ENCODE data around the gene CREB3L4.

The CREB3L4 gene

DNA sequence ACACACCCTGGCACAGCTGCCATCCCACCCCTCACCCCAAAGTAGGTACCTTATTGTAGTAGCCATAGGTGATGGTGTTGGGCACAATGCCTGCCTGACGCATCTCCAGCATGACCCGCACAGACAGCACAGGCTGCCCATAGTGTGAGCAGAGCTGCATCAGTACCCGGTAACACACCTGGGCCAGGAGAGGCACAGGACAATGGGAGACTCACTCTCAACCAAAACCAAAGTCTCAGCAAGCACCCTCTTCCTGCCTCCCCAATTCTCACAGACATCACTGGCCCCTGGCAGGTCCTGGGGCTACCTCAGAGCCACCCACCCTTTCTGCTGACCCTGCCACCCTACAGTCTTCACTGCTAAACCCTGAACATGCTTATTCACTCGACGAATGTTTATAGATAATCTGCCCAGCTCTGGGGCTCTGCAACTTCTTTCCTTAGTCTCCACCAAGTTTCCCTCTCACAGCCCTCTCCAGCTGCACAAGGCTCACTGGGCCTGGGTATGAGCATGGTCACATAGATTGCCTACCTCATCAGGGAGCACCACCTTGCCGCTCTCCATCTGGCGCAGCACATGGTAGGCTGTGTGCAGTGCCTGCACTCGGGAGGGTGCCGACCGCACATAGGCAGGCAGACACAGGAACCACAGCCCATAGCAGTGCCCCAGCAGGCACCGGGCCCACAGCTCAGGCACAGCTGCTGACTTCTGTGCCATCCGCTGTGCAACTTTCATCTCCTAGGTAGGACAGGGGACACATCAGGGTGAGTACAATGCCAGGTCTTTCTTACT is 31.5 kb upstream of the CREB3L4 start:
- peaks cover 83% of the 10 kb centered on the region for H3K36me3 ChIP-seq (ENCODE audit: control insufficient read depth, low read length)
- H3K27me3 ChIP-seq (ENCODE audit: control insufficient read depth, low read length) = no peaks in the 10 kb centered on the region
- H3K4me2 ChIP-seq (ENCODE audit: low read length) = no peak overlapping the region
- no peaks in the 10 kb centered on the region for H3K9me3 ChIP-seq (ENCODE audit: control insufficient read depth, insufficient read depth, low read length)
- no peaks in the 10 kb centered on the region; the same call in 1 of the 2 replicates for H3K79me2 ChIP-seq (ENCODE audit: control insufficient read depth, low read length)
- H4K20me1 ChIP-seq (ENCODE audit: control insufficient read depth, insufficient read depth, low read depth, low read length) = no peaks in the 10 kb centered on the region
- H3K9me2 ChIP-seq (replicated peaks; ENCODE audit: control insufficient read depth, low read length) = no peaks in the 10 kb centered on the region
- TF ChIP-seq CTCF (IDR thresholded peaks at IDR 0.05; ENCODE audit: low read depth, low read length, poor library complexity, severe bottlenecking) = no peak
- no peak for TF ChIP-seq EZH2phosphoT487 (IDR thresholded peaks at IDR 0.05; ENCODE audit: borderline replicate concordance, low read length)
- H3K27ac ChIP-seq (ENCODE audit: low read depth, low read length) = no peak overlapping the region
- H3K4me3 ChIP-seq (ENCODE audit: low read length) = no peak overlapping the region
- no peaks in the 10 kb centered on the region for H3K4me1 ChIP-seq (ENCODE audit: control insufficient read depth, low read length)
- H3F3A ChIP-seq (ENCODE audit: control insufficient read depth, insufficient read depth) = no peaks in the 10 kb centered on the region

DNA sequence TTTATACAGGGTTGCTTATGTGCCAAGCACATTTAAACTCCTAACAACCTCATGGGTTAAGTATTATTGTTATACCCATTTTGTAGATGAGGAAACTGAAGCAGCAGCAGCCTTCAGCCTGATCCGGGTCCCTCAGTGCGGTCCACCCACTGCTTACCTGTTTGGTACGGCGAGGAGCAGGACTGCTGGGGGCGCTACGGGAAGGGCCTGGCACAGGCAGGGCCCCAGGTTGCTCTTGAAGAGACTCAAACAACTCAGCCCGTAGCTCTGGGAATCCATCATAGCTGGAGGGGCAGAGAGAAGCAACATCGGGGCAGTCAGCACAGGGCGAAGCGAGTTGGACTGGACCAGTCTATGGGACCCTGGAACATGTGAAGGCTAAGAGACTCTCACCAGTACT is 30.4 kb upstream of the CREB3L4 start:
- Histone ChIP-seq H3K27me3 (ENCODE audit: control insufficient read depth, low read length) (no peaks in the 10 kb centered on the region), H3K9me2 (replicated peaks; ENCODE audit: control insufficient read depth, low read length) (no peaks in the 10 kb centered on the region), H4K20me1 (ENCODE audit: control insufficient read depth, insufficient read depth, low read depth, low read length) (no peaks in the 10 kb centered on the region), H3K4me2 (ENCODE audit: low read length) (no peak overlapping the region), H3K9me3 (ENCODE audit: control insufficient read depth, insufficient read depth, low read length) (no peaks in the 10 kb centered on the region), H3K36me3 (ENCODE audit: control insufficient read depth, low read length) (peaks cover 89% of the 10 kb centered on the region), H3K27ac (ENCODE audit: low read depth, low read length) (no peak overlapping the region), H3K4me3 (ENCODE audit: low read length) (no peak overlapping the region), H3K4me1 (ENCODE audit: control insufficient read depth, low read length) (no peaks in the 10 kb centered on the region), H3F3A (ENCODE audit: control insufficient read depth, insufficient read depth) (no peaks in the 10 kb centered on the region), H3K79me2 (ENCODE audit: control insufficient read depth, low read length) (peaks cover under 1% of the 10 kb centered on the region)
- TF ChIP-seq CTCF (IDR thresholded peaks at IDR 0.05; ENCODE audit: low read depth, low read length, poor library complexity, severe bottlenecking) (no peak), EZH2phosphoT487 (IDR thresholded peaks at IDR 0.05; ENCODE audit: borderline replicate concordance, low read length) (no peak)

DNA sequence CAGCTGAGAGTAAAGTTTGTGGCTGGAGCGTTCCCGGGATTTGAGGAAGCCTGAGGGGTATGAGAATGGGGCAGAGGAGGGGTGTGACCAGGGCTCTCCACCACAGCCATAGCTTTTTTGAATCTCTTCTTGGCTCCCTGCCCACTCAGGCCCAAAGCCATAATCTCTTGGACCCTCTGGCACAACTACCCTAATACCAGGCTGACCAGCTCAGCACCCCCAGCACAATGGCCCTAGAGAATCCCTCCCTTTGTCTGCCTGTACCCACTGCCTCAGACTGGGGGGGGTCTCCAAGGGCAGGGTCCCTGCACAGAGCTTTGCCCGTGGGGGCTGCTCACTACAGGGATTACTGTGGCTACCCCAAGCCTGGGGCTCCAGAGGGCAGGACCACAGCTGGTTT is 28.7 kb upstream of the CREB3L4 start:
- no peaks in the 10 kb centered on the region for H3F3A ChIP-seq (ENCODE audit: control insufficient read depth, insufficient read depth)
- TF ChIP-seq EZH2phosphoT487 (IDR thresholded peaks at IDR 0.05; ENCODE audit: borderline replicate concordance, low read length) (no peak), CTCF (IDR thresholded peaks at IDR 0.05; ENCODE audit: low read depth, low read length, poor library complexity, severe bottlenecking) (no peak)
- H3K27ac ChIP-seq (ENCODE audit: low read depth, low read length) = no peak overlapping the region
- peaks cover 88% of the 10 kb centered on the region for H3K36me3 ChIP-seq (ENCODE audit: control insufficient read depth, low read length)
- H3K79me2 ChIP-seq (ENCODE audit: control insufficient read depth, low read length) = peaks cover 16% of the 10 kb centered on the region
- no peaks in the 10 kb centered on the region for H3K9me3 ChIP-seq (ENCODE audit: control insufficient read depth, insufficient read depth, low read length)
- no peaks in the 10 kb centered on the region for H3K27me3 ChIP-seq (ENCODE audit: control insufficient read depth, low read length)
- H3K4me2 ChIP-seq (ENCODE audit: low read length) = no peak overlapping the region
- no peak overlapping the region for H3K4me3 ChIP-seq (ENCODE audit: low read length)
- no peaks in the 10 kb centered on the region for H3K9me2 ChIP-seq (replicated peaks; ENCODE audit: control insufficient read depth, low read length)
- no peaks in the 10 kb centered on the region for H4K20me1 ChIP-seq (ENCODE audit: control insufficient read depth, insufficient read depth, low read depth, low read length)
- peaks cover 4% of the 10 kb centered on the region for H3K4me1 ChIP-seq (ENCODE audit: control insufficient read depth, low read length)
